ENCODE data around the gene HSPA1L. TPM values are rescaled to one million over a fixed set of nuclear protein-coding genes. Genes with fewer than 3 reads are reported as not detected.
"Not testable (repeated sequence)": the region's sequence is repeated elsewhere in the genome, so short reads cannot be mapped to it uniquely, and the experiment has no call there.

HSPA1L gene
- total RNA-seq (1.7 TPM), polyA plus RNA-seq (ENCODE audit: insufficient read depth, low read depth, low replicate concordance) (2.3 TPM)
- long read RNA-seq, donor 1, partial matches to known transcripts: 324 of 545 reads
- long read RNA-seq, donor 1, other reads (novel, unspliced or antisense): 220 of 545 reads
- long read RNA-seq, donor 2, partial matches to known transcripts: 386 of 696 reads
- long read RNA-seq, donor 2, other reads (novel, unspliced or antisense): 310 of 696 reads
- long read RNA-seq, donor 3: 0 reads
- long read RNA-seq, donor 4, partial matches to known transcripts: 68 of 68 reads
- long read RNA-seq, donor 4, other reads (novel, unspliced or antisense): 0 of 68 reads
- long read RNA-seq, donor 5: 0 reads
- long read RNA-seq, donor 6, partial matches to known transcripts: 0 of 1 reads
- long read RNA-seq, donor 6, other reads (novel, unspliced or antisense): 0 of 1 reads
- long read RNA-seq, donor 7, partial matches to known transcripts: 0 of 2 reads
- long read RNA-seq, donor 7, other reads (novel, unspliced or antisense): 2 of 2 reads
- long read RNA-seq, donor 8, partial matches to known transcripts: 0 of 2 reads
- long read RNA-seq, donor 8, other reads (novel, unspliced or antisense): 0 of 2 reads
- long read RNA-seq, donor 9, partial matches to known transcripts: 0 of 1 reads
- long read RNA-seq, donor 9, other reads (novel, unspliced or antisense): 0 of 1 reads
- long read RNA-seq, donor 10, partial matches to known transcripts: 233 of 233 reads
- long read RNA-seq, donor 10, other reads (novel, unspliced or antisense): 0 of 233 reads

GRCh38 chr6:31815025-31815838 is at the start of gene HSPA1L, which contains the start of gene HSPA1A:
HSPA1L (minus strand) TSS chr6:31815283; CDS start chr6:31811972, 3,311 bp downstream.
HSPA1A (plus strand) TSS chr6:31815543; CDS start chr6:31815757, 214 bp downstream.
- H3K27me3 ChIP-seq (ENCODE audit: control insufficient read depth, insufficient read depth, low read length): no peaks in the 10 kb centered on the region
- TF ChIP-seq, protein P1, sequence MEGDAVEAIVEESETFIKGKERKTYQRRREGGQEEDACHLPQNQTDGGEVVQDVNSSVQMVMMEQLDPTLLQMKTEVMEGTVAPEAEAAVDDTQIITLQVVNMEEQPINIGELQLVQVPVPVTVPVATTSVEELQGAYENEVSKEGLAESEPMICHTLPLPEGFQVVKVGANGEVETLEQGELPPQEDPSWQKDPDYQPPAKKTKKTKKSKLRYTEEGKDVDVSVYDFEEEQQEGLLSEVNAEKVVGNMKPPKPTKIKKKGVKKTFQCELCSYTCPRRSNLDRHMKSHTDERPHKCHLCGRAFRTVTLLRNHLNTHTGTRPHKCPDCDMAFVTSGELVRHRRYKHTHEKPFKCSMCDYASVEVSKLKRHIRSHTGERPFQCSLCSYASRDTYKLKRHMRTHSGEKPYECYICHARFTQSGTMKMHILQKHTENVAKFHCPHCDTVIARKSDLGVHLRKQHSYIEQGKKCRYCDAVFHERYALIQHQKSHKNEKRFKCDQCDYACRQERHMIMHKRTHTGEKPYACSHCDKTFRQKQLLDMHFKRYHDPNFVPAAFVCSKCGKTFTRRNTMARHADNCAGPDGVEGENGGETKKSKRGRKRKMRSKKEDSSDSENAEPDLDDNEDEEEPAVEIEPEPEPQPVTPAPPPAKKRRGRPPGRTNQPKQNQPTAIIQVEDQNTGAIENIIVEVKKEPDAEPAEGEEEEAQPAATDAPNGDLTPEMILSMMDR (IDR thresholded peaks at IDR 0.05; ENCODE audit: borderline replicate concordance, extremely low read depth, insufficient read depth): no peak
- H3K9ac ChIP-seq (ENCODE audit: low read length in 3 of 3): peak within 1 kb of the TSS; percentile 67 to 99 (median 71)
- no peaks in the 10 kb centered on the region for H3K9me3 ChIP-seq (ENCODE audit: control insufficient read depth in 2 of 3, insufficient read depth in 1 of 3, low read length in 3 of 3)
- DNase-seq: peak; percentile 98 to 100 (median 99)
- peak; percentile 92 for FAIRE-seq
- intact Hi-C loops (cut with DNase I): no loop called here
- no peaks in the 10 kb centered on the region for H3K36me3 ChIP-seq (ENCODE audit: control insufficient read depth in 2 of 3, insufficient read depth in 3 of 3, low read length in 3 of 3)
- H3K4me1 ChIP-seq (ENCODE audit: control insufficient read depth in 2 of 3, insufficient read depth in 2 of 3, low read depth in 1 of 3, low read length in 3 of 3): peaks cover 4 to 12% (median 7%) of the 10 kb centered on the region in 3 donors
- peak within 1 kb of the TSS; percentile 100 for H3K27ac ChIP-seq (ENCODE audit: low read depth in 2 of 2, low read length in 2 of 2)
- H3K4me3 ChIP-seq (ENCODE audit: low read length in 3 of 3): peak within 1 kb of the TSS; percentile 59 to 80 (median 77)

DNA sequence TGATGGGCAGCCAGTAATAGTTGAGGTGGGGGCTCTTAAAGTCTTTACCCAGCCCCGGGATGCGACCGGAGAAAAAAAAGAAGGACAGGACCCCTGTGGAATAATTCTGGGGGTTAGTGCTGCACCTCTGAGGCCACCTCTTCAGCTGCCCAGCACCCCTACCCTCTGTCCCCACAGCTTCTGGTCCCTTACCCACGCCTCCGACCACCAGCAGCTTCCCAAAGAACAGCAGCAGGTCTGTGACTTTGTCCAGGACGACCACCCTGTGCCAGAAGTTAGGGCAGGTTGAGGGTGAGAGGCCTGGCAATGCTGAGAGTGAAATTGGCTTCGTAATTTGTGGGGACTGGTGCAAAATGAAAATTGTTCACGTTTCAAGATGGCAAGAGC is 49.7 kb upstream of the HSPA1L start:
- TF ChIP-seq, protein P1 (IDR thresholded peaks at IDR 0.05; ENCODE audit: borderline replicate concordance, extremely low read depth, insufficient read depth): no peak
- Histone ChIP-seq H3K27me3 (ENCODE audit: control insufficient read depth, insufficient read depth, low read length) (no peaks in the 10 kb centered on the region), H3K36me3 (ENCODE audit: control insufficient read depth in 2 of 3, insufficient read depth in 3 of 3, low read length in 3 of 3) (peaks cover 0 to 12% (median 6%) of the 10 kb centered on the region in 3 donors), H3K27ac (ENCODE audit: low read depth in 2 of 2, low read length in 2 of 2) (no peak overlapping the region), H3K9ac (ENCODE audit: low read length in 3 of 3) (no peak overlapping the region), H3K4me3 (ENCODE audit: low read length in 3 of 3) (no peak overlapping the region), H3K9me3 (ENCODE audit: control insufficient read depth in 2 of 3, insufficient read depth in 1 of 3, low read length in 3 of 3) (no peaks in the 10 kb centered on the region), H3K4me1 (ENCODE audit: control insufficient read depth in 2 of 3, insufficient read depth in 2 of 3, low read depth in 1 of 3, low read length in 3 of 3) (peaks cover 0 to 18% (median 10%) of the 10 kb centered on the region in 3 donors)
- DNase-seq (peak in 1 of 5 donors; percentile 39), FAIRE-seq (no peak)
- intact Hi-C loops (cut with DNase I): no loop called here

- intact Hi-C loops (cut with DNase I); H3K9ac ChIP-seq (ENCODE audit: low read length in 3 of 3); DNase-seq; FAIRE-seq; H3K27ac ChIP-seq (ENCODE audit: low read depth in 2 of 2, low read length in 2 of 2); H3K9me3 ChIP-seq (ENCODE audit: control insufficient read depth in 2 of 3, insufficient read depth in 1 of 3, low read length in 3 of 3); H3K27me3 ChIP-seq (ENCODE audit: control insufficient read depth, insufficient read depth, low read length): not testable (repeated sequence)
- Histone ChIP-seq H3K4me3 (ENCODE audit: low read length in 3 of 3) (peak overlapping the region; percentile 55 to 98 (median 63)), H3K4me1 (ENCODE audit: control insufficient read depth in 2 of 3, insufficient read depth in 2 of 3, low read depth in 1 of 3, low read length in 3 of 3) (peaks cover 0 to 18% (median 10%) of the 10 kb centered on the region in 3 donors), H3K36me3 (ENCODE audit: control insufficient read depth in 2 of 3, insufficient read depth in 3 of 3, low read length in 3 of 3) (peaks cover 0 to 15% (median 12%) of the 10 kb centered on the region in 3 donors)
These were observed 49.1 kb upstream of the HSPA1L start for GRCh38 chr6:31864123-31864562.

Measured in kidney (tissue), 22 donors.